GM23248 (cell line): ENCODE data around the gene FBXW9.

Source experiments
- EZH2 ChIP-seq: fragments of 200-600 bp; sonication (generic); IDR thresholded peaks from 2 replicates; pipeline ENCODE4 v1.6.1; 2018; ENCODE audit warnings: antibody characterized with exemption, mild to moderate bottlenecking; ENCODE audit not compliant: insufficient read depth, poor library complexity, severe bottlenecking
- EZH2phosphoT487 ChIP-seq: fragments of 200-600 bp; sonication (generic); IDR thresholded peaks from 2 replicates; pipeline ENCODE4 v1.6.1; 2018; ENCODE audit warnings: antibody characterized with exemption, moderate library complexity, mild to moderate bottlenecking, low read depth; ENCODE audit not compliant: insufficient read depth

GRCh38 chr19:12642506-12642905 lies 53.9 kb downstream of the FBXW9 start:
- TF ChIP-seq EZH2 (no peak), EZH2phosphoT487 (no peak)
